DMS 273 (cell line): ENCODE results near the gene MAP7D2.

Source experiments
- DNase-seq: peaks from one replicate; lab custom pipeline; 2025; ENCODE audit not compliant: unreplicated experiment; lab: John Stamatoyannopoulos, UW

The MAP7D2 gene

DNA sequence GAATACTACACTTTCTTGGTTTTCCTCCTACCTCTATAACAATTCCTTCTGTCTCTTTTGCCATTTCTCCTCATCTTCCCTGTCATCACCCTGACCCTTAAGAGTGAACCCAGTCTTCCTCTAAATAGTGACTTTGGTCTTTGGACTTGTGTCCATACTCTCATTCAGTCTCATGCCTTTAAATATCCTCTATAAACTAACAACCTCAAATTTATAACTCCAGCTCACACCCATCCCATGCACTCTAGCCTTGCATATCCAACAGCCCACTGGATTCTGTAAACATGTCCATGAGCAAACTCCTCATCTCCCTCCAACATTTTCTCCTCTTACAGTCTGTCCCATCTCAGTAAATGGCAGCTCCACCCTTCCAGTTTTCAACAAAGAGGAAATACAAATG, 140.9 kb downstream of the MAP7D2 start:
- no peak for DNase-seq

DNA sequence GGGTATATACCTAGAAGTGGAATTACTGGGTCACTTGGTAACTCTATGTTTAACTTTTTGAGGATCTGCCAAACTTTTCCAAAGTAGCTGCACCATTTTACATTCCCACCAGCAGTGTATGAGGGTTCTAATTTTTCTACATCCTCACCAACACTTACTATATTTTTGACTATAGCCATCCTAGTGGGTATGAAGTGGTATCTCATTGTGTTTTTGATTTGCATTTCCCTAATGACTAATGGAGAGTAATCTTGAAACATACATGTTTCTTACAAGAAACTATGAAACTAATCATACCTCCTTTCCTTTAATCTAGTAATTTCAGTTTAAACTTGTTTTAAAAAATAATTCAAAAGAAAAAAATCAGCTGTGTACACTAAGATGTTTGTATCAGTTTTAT, 143.7 kb downstream of the MAP7D2 start:
- DNase-seq: no peak

DNA sequence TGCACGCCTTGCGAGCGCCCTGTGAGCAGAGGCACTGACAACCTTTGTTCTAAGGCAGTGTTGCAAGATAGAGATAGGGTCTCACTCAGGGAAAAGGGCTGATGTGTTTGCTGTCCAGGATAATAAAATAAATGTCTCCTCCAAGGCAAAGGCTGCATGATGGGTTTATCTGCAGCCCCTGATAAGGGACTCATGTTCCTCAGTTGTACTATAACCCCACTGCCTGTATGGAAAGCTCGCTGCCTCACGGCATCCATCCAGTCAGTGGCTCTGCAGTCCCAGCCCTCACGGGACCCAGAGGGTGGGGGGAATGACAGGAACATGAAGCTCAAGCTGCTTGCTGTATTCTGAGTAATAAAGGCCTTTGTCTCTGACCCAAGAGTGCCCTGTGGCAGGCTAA, 148.4 kb downstream of the MAP7D2 start:
- no peak for DNase-seq

DNA sequence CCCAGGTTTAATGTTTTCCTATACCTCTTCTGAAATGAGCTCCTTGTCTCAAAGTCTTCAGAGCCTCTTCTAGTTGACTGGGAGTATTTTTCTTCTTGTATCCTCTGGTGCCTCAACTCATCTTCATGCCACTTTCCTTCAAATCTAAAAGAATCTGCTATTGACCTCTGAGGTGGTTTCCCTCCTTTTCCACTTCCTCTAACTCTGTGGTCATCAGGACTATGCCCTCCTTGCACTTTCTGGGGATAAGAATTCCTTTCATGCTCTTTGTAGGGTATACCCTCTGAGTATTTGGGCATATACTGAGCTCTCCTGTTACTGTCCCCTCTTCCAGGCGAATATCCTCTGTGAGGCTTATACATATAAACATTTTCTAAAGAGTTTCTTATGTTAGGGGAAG, 150.7 kb downstream of the MAP7D2 start:
- no peak for DNase-seq

DNA sequence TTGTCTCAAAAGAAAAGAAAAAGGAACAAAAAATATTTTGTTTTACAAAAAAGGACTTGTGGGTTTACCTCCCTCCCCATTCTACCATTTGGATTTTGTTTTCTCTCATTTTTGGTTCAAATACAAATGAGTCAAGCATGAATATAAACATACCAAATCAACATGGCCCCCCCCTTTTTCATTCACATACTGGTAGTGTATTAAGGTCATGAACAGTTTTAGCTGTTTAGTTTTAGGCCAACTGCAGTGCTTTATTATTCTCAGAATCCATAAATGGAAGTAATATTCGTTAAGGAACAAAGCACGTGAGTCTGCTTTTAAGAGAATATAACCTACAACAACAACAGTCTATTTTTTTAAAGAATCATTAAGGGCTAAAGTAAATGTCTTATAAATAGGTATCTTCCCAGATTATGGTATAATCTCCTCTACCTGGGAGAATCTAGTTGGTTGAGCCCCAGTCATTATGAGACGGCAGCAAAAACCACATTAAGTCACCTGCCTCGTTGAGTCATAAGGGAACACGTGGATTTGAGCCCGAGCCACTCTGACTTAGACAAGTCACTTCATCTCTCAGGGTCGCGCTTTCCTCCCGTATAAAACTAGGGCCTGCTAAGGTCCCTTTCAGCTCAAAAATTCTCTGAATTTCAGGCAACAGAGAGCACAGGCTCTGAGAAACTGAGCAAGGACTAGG, 152.5 kb downstream of the MAP7D2 start:
- no peak for DNase-seq

DNA sequence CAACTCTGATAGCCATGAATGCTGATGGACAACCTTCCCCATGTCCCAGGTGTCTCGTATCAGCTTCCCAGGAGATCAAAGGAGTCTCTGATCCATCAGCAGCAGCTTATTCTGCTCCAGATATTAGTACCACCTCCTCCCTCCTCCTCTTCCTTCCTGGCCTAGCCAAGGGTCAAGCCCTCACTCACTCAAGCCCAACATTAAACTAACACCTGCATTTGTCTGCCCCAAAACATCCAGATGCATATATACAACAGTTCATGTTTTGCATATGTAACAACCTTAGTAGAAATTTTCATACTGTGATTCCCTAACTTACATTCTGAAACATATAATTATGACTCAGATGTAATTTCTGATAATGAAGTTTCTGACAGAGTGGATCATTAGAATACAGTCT, 155.8 kb downstream of the MAP7D2 start:
- no peak for DNase-seq

DNA sequence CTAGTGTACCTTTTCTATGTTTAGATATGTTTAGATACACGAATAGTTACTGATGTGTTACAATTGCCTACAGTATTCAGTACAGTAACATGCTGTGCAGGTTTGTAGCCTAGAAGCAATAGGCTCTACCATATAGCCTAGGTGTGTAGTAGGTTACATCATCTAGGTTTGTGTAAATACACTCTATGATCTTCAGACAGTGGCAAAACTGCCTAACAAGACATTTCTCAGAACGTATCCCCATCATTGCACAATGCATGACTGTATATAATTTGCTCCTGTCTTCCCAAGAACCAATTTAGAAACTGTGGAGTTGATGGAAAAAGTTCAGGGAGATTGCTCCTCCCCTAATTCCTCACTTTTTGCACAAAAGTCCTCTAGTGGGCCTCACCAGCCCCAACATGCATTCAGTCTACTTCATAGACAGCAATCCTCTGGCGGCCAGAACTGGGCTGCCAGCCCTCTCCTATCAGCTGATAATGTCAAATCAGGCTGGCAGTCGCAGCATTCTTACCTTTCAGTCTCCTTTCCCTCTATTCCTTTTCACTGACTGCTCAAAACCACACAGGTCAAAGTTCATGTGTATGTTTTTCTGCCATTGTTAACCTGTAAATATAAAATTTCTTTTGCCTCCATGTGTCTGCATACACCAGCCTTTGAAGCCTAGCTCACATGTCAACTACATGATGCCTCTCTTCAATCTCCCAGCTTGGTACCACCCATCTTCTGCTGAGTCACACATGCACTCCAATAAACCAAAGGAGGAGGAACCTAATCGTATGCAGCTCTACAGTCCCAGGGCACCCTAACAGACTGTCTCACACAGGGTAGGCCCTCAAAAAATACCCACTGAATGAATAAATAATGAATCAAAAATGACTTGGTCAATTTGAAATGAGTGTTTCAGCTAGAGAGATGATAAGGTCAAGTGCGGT, 157.9 kb downstream of the MAP7D2 start:
- DNase-seq: no peak

DNA sequence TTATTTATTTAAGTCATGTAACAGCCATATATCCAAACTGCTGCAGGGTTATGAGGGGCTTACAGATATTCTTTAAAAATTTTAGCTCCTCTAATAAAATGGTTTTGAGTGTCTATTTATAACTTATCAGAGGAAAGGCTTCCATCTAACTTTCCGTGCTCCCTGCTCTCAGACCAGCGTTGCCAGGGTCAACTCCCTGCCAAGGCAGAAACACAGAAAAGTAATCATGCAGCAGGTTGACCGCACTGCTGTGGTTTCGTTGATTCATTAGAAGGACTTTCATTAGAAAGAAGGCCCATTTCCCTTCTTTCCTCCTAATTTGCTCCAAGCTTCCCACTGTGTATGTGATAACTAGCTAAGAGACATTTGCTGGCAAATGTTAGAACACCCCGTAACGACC, 159.8 kb downstream of the MAP7D2 start:
- DNase-seq: no peak
